NCI-H446 (cell line): Measurements from ENCODE around the gene SPATA20.

Experiments used
- DNase-seq, 2 experiments: peaks; one replicate each; lab custom pipeline; 2025; lab: John Stamatoyannopoulos, UW

The SPATA20 gene

GRCh38 chr17:50601823-50602375, 54.9 kb downstream of the SPATA20 start:
- no peak for DNase-seq

- no peak for DNase-seq
These were observed 55.9 kb downstream of the SPATA20 start for GRCh38 chr17:50602836-50603235.

GRCh38 chr17:50603340-50603739, 56.4 kb downstream of the SPATA20 start:
- no peak for DNase-seq

GRCh38 chr17:50604513-50604912, 57.5 kb downstream of the SPATA20 start:
- DNase-seq: peak; percentile 65 to 91

GRCh38 chr17:50605429-50605828, 58.5 kb downstream of the SPATA20 start:
- no peak for DNase-seq
